ENCODE measurements around the gene FOXA2. TPM values are rescaled to one million over a fixed set of nuclear protein-coding genes. Genes with fewer than 3 reads are reported as not detected.

The FOXA2 gene
- total and polyA plus RNA-seq, 9 donors, result 0.24 to 6.4 (median 0.91) TPM; not detected in 5

- intact Hi-C loops (cut with DNase I), result loop anchor here in 1 of 4 donors (10.0 kb wide), 1 partner anchor 59 kb away; no protein-coding TSS in a partner anchor
- no peaks in the 10 kb centered on the region for H3K4me1 ChIP-seq (ENCODE audit: insufficient read depth)
- H3K4me3 ChIP-seq, result peak overlapping the region; percentile 7
- H3K27me3 ChIP-seq, result no peaks in the 10 kb centered on the region
- no peaks in the 10 kb centered on the region for H3K36me3 ChIP-seq
- H3K9me3 ChIP-seq, result no peaks in the 10 kb centered on the region
- no peak for DNase-seq
- TF ChIP-seq POLR2A (IDR thresholded peaks at IDR 0.05), result no peak
- no peak for TF ChIP-seq CTCF (IDR thresholded peaks at IDR 0.05)
- TF ChIP-seq EP300 (IDR thresholded peaks at IDR 0.05), result no peak
- no peak overlapping the region for H3K27ac ChIP-seq
- 0 to 1% (median 0%) methylated on average over 41 of the region's 41 CpGs for WGBS, 3 donors
These were observed 425 bp downstream of the FOXA2 start for GRCh38 chr20:22583773-22584521.

GRCh38 chr20:22582964-22583772 is 1.2 kb downstream of the FOXA2 start:
- intact Hi-C loops (cut with DNase I), result loop anchor here in 1 of 4 donors (10.0 kb wide), 1 partner anchor 58 kb away; no protein-coding TSS in a partner anchor
- Histone ChIP-seq H3K9me3 (no peaks in the 10 kb centered on the region), H3K4me3 (peak overlapping the region; percentile 7), H3K27ac (no peak overlapping the region), H3K36me3 (no peaks in the 10 kb centered on the region), H3K27me3 (no peaks in the 10 kb centered on the region), H3K4me1 (ENCODE audit: insufficient read depth) (no peaks in the 10 kb centered on the region)
- no peak for DNase-seq
- no peak for TF ChIP-seq POLR2A (IDR thresholded peaks at IDR 0.05)
- no peak for TF ChIP-seq EP300 (IDR thresholded peaks at IDR 0.05)
- TF ChIP-seq CTCF (IDR thresholded peaks at IDR 0.05), result no peak
- 1 to 4% (median 2%) methylated on average over 45 to 66 of the region's 66 CpGs for WGBS, 3 donors

- H3K4me3 ChIP-seq, result no peak overlapping the region
- H3K4me1 ChIP-seq (ENCODE audit: insufficient read depth), result no peaks in the 10 kb centered on the region
- H3K36me3 ChIP-seq, result no peaks in the 10 kb centered on the region
- no peak overlapping the region for H3K27ac ChIP-seq
- no peak for TF ChIP-seq POLR2A (IDR thresholded peaks at IDR 0.05)
- no peak for TF ChIP-seq CTCF (IDR thresholded peaks at IDR 0.05)
- no peak for TF ChIP-seq EP300 (IDR thresholded peaks at IDR 0.05)
- no peak for DNase-seq
- intact Hi-C loops (cut with DNase I), result loop anchor here in 1 of 4 donors (10.0 kb wide), 1 partner anchor 58 kb away; no protein-coding TSS in a partner anchor
- WGBS, 3 donors, result 2 to 3% (median 3%) methylated on average over 38 to 54 of the region's 54 CpGs
- no peaks in the 10 kb centered on the region for H3K27me3 ChIP-seq
- H3K9me3 ChIP-seq, result no peaks in the 10 kb centered on the region
These were observed 1.9 kb downstream of the FOXA2 start for GRCh38 chr20:22582386-22582963.
